T-helper 1 cell treated with Interleukin-12 subunit alpha and Interleukin-12 subunit beta and Interleukin-4 antibody, amounts not matched to agents 30 μg/mL and 1 μg/mL, for 36 hours (primary cell): ENCODE results near the gene TNFRSF13B.
"Not testable (repeated sequence)": the region's sequence is repeated elsewhere in the genome, so short reads cannot be mapped to it uniquely, and the experiment has no call there.

Experiments used
- H3K27ac Mint-ChIP-seq: one replicate; pipeline ENCODE4 v1.8.0; 2021; ENCODE audit warnings: mild to moderate bottlenecking, mixed read lengths
- H3K27me3 Mint-ChIP-seq: one replicate; pipeline ENCODE4 v1.8.0; 2021; ENCODE audit warnings: low read depth, mixed read lengths
- H3K36me3 Mint-ChIP-seq: one replicate; pipeline ENCODE4 v1.8.0; 2021; ENCODE audit warnings: low read depth, mixed read lengths
- H3K4me1 Mint-ChIP-seq: one replicate; pipeline ENCODE4 v1.8.0; 2021; ENCODE audit warnings: low read depth, mixed read lengths
- H3K4me3 Mint-ChIP-seq: one replicate; pipeline ENCODE4 v1.8.0; 2021; ENCODE audit warnings: mild to moderate bottlenecking, moderate library complexity, mixed read lengths
- H3K9me3 Mint-ChIP-seq: one replicate; pipeline ENCODE4 v1.8.0; 2021; ENCODE audit warnings: mixed read lengths

The TNFRSF13B gene

GRCh38 chr17:16968786-16969185, 3.1 kb downstream of the TNFRSF13B start:
- no peaks in the 10 kb centered on the region for H3K36me3 Mint-ChIP-seq
- peaks cover 12% of the 10 kb centered on the region for H3K27me3 Mint-ChIP-seq
- no peak overlapping the region for H3K27ac Mint-ChIP-seq
- no peak overlapping the region for H3K4me3 Mint-ChIP-seq
- H3K4me1 Mint-ChIP-seq: no peaks in the 10 kb centered on the region
- H3K9me3 Mint-ChIP-seq: no peaks in the 10 kb centered on the region

GRCh38 chr17:16962804-16963203, 9.1 kb downstream of the TNFRSF13B start:
- Mint-ChIP-seq H3K4me3 (no peak overlapping the region), H3K27ac (no peak overlapping the region), H3K27me3 (peaks cover 29% of the 10 kb centered on the region), H3K36me3 (no peaks in the 10 kb centered on the region), H3K4me1 (no peaks in the 10 kb centered on the region), H3K9me3 (no peaks in the 10 kb centered on the region)

- H3K36me3 Mint-ChIP-seq: no peaks in the 10 kb centered on the region
- peaks cover 38% of the 10 kb centered on the region for H3K27me3 Mint-ChIP-seq
- no peaks in the 10 kb centered on the region for H3K4me1 Mint-ChIP-seq
- no peaks in the 10 kb centered on the region for H3K9me3 Mint-ChIP-seq
- no peak overlapping the region for H3K27ac Mint-ChIP-seq
- H3K4me3 Mint-ChIP-seq: no peak overlapping the region
Measured at GRCh38 chr17:16961792-16962191, 10.1 kb downstream of the TNFRSF13B start.

GRCh38 chr17:16961022-16961421, 10.9 kb downstream of the TNFRSF13B start:
- peaks cover 41% of the 10 kb centered on the region for H3K27me3 Mint-ChIP-seq
- H3K9me3 Mint-ChIP-seq, H3K27ac Mint-ChIP-seq, H3K4me3 Mint-ChIP-seq, H3K4me1 Mint-ChIP-seq, H3K36me3 Mint-ChIP-seq: not testable (repeated sequence)

GRCh38 chr17:16955011-16955410, 16.9 kb downstream of the TNFRSF13B start:
- peaks cover 35% of the 10 kb centered on the region for H3K27me3 Mint-ChIP-seq
- not testable (repeated sequence) for H3K9me3 Mint-ChIP-seq, H3K4me3 Mint-ChIP-seq, H3K36me3 Mint-ChIP-seq, H3K27ac Mint-ChIP-seq, H3K4me1 Mint-ChIP-seq

- no peak overlapping the region for H3K4me3 Mint-ChIP-seq
- H3K4me1 Mint-ChIP-seq: no peaks in the 10 kb centered on the region
- H3K27me3 Mint-ChIP-seq: peaks cover 30% of the 10 kb centered on the region
- H3K27ac Mint-ChIP-seq: no peak overlapping the region
- H3K36me3 Mint-ChIP-seq: no peaks in the 10 kb centered on the region
- H3K9me3 Mint-ChIP-seq: peaks cover 5% of the 10 kb centered on the region
Measured at GRCh38 chr17:16954521-16954920, 17.4 kb downstream of the TNFRSF13B start.

GRCh38 chr17:16953841-16954240, 18.1 kb downstream of the TNFRSF13B start:
- Mint-ChIP-seq H3K27ac (no peak overlapping the region), H3K4me1 (no peaks in the 10 kb centered on the region), H3K9me3 (peaks cover 10% of the 10 kb centered on the region), H3K27me3 (peaks cover 24% of the 10 kb centered on the region), H3K36me3 (no peaks in the 10 kb centered on the region), H3K4me3 (no peak overlapping the region)

GRCh38 chr17:16953347-16953746, 18.6 kb downstream of the TNFRSF13B start:
- no peaks in the 10 kb centered on the region for H3K4me1 Mint-ChIP-seq
- H3K4me3 Mint-ChIP-seq: no peak overlapping the region
- H3K27me3 Mint-ChIP-seq: peaks cover 24% of the 10 kb centered on the region
- no peak overlapping the region for H3K27ac Mint-ChIP-seq
- H3K36me3 Mint-ChIP-seq: no peaks in the 10 kb centered on the region
- peaks cover 15% of the 10 kb centered on the region for H3K9me3 Mint-ChIP-seq

- Mint-ChIP-seq H3K27ac (no peak overlapping the region), H3K27me3 (peaks cover 21% of the 10 kb centered on the region)
Measured at GRCh38 chr17:16952401-16952800, 19.5 kb downstream of the TNFRSF13B start.

GRCh38 chr17:16950488-16950887, 21.4 kb downstream of the TNFRSF13B start:
- Mint-ChIP-seq H3K4me1 (no peaks in the 10 kb centered on the region), H3K4me3 (no peak overlapping the region), H3K27me3 (peaks cover 6% of the 10 kb centered on the region), H3K36me3 (no peaks in the 10 kb centered on the region), H3K9me3 (peaks cover 20% of the 10 kb centered on the region), H3K27ac (no peak overlapping the region)

More at GRCh38 chr17:16952401-16952800, 19.5 kb downstream of the TNFRSF13B start:
- Mint-ChIP-seq H3K4me3 (no peak overlapping the region), H3K9me3 (peaks cover 20% of the 10 kb centered on the region), H3K4me1 (no peaks in the 10 kb centered on the region), H3K36me3 (no peaks in the 10 kb centered on the region)

GRCh38 chr17:16948587-16949376, 23.1 kb downstream of the TNFRSF13B start:
- Mint-ChIP-seq H3K27me3 (no peaks in the 10 kb centered on the region), H3K36me3 (no peaks in the 10 kb centered on the region), H3K4me1 (no peaks in the 10 kb centered on the region), H3K9me3 (peaks cover 20% of the 10 kb centered on the region), H3K4me3 (no peak overlapping the region), H3K27ac (no peak overlapping the region)

GRCh38 chr17:16947470-16947869, 24.4 kb downstream of the TNFRSF13B start:
- Mint-ChIP-seq H3K27ac (no peak overlapping the region), H3K9me3 (peaks cover 20% of the 10 kb centered on the region), H3K4me1 (no peaks in the 10 kb centered on the region), H3K36me3 (no peaks in the 10 kb centered on the region), H3K4me3 (no peak overlapping the region), H3K27me3 (no peaks in the 10 kb centered on the region)

- Mint-ChIP-seq H3K36me3 (no peaks in the 10 kb centered on the region), H3K4me1 (no peaks in the 10 kb centered on the region), H3K27me3 (no peaks in the 10 kb centered on the region), H3K27ac (no peak overlapping the region), H3K4me3 (no peak overlapping the region), H3K9me3 (peaks cover 16% of the 10 kb centered on the region)
Measured at GRCh38 chr17:16945663-16946218, 26.2 kb downstream of the TNFRSF13B start.

- Mint-ChIP-seq H3K36me3 (no peaks in the 10 kb centered on the region), H3K9me3 (peaks cover 15% of the 10 kb centered on the region), H3K4me3 (no peak overlapping the region), H3K27me3 (no peaks in the 10 kb centered on the region), H3K4me1 (no peaks in the 10 kb centered on the region), H3K27ac (no peak overlapping the region)
Measured at GRCh38 chr17:16945136-16945482, 26.8 kb downstream of the TNFRSF13B start.

- no peaks in the 10 kb centered on the region for H3K36me3 Mint-ChIP-seq
- H3K4me3 Mint-ChIP-seq: no peak overlapping the region
- no peaks in the 10 kb centered on the region for H3K27me3 Mint-ChIP-seq
- H3K4me1 Mint-ChIP-seq: no peaks in the 10 kb centered on the region
- peaks cover 15% of the 10 kb centered on the region for H3K9me3 Mint-ChIP-seq
- no peak overlapping the region for H3K27ac Mint-ChIP-seq
Measured at GRCh38 chr17:16944334-16945135, 27.4 kb downstream of the TNFRSF13B start.
